ENCODE data around the gene PILRA.
"Not testable (repeated sequence)": the region's sequence is repeated elsewhere in the genome, so short reads cannot be mapped to it uniquely, and the experiment has no call there.

Gene PILRA

GRCh38 chr7:100376066-100376465, 2.8 kb downstream of the PILRA start:
- DNase-seq (ENCODE audit: low read depth in 2 of 2, low spot score in 1 of 2) = no peak

- no peak for DNase-seq (ENCODE audit: low read depth in 2 of 2, low spot score in 1 of 2)
Observed at GRCh38 chr7:100378114-100378755, 4.9 kb downstream of the PILRA start.

GRCh38 chr7:100380196-100380595, 6.9 kb downstream of the PILRA start:
- DNase-seq (ENCODE audit: low read depth in 2 of 2, low spot score in 1 of 2) = no peak

- DNase-seq (ENCODE audit: low read depth in 2 of 2, low spot score in 1 of 2) = not testable (repeated sequence)
Observed at GRCh38 chr7:100381531-100382233, 8.4 kb downstream of the PILRA start.

GRCh38 chr7:100382234-100382853, 9.1 kb downstream of the PILRA start:
- not testable (repeated sequence) for DNase-seq (ENCODE audit: low read depth in 2 of 2, low spot score in 1 of 2)

- DNase-seq (ENCODE audit: low read depth in 2 of 2, low spot score in 1 of 2) = no peak
Observed at GRCh38 chr7:100384628-100385294, 11.5 kb downstream of the PILRA start.

GRCh38 chr7:100386940-100387339, 13.7 kb downstream of the PILRA start:
- no peak for DNase-seq (ENCODE audit: low read depth in 2 of 2, low spot score in 1 of 2)

- DNase-seq (ENCODE audit: low read depth in 2 of 2, low spot score in 1 of 2) = no peak
Observed at GRCh38 chr7:100387695-100388094, 14.4 kb downstream of the PILRA start.

GRCh38 chr7:100389437-100390088, 16.3 kb downstream of the PILRA start:
- no peak for DNase-seq (ENCODE audit: low read depth in 2 of 2, low spot score in 1 of 2)

GRCh38 chr7:100390286-100391009, 17.2 kb downstream of the PILRA start:
- no peak for DNase-seq (ENCODE audit: low read depth in 2 of 2, low spot score in 1 of 2)

- DNase-seq (ENCODE audit: low read depth in 2 of 2, low spot score in 1 of 2) = no peak
Observed at GRCh38 chr7:100393233-100393905, 20.1 kb downstream of the PILRA start.

GRCh38 chr7:100394077-100394476, 20.8 kb downstream of the PILRA start:
- no peak for DNase-seq (ENCODE audit: low read depth in 2 of 2, low spot score in 1 of 2)

GRCh38 chr7:100396421-100396982, 23.2 kb downstream of the PILRA start:
- no peak for DNase-seq (ENCODE audit: low read depth in 2 of 2, low spot score in 1 of 2)

GRCh38 chr7:100397315-100398081, 24.2 kb downstream of the PILRA start:
- no peak for DNase-seq (ENCODE audit: low read depth in 2 of 2, low spot score in 1 of 2)

GRCh38 chr7:100398239-100398638, 25.0 kb downstream of the PILRA start:
- DNase-seq (ENCODE audit: low read depth in 2 of 2, low spot score in 1 of 2) = no peak

- DNase-seq (ENCODE audit: low read depth in 2 of 2, low spot score in 1 of 2) = no peak
Observed at GRCh38 chr7:100400041-100400440, 26.8 kb downstream of the PILRA start.

- DNase-seq (ENCODE audit: low read depth in 2 of 2, low spot score in 1 of 2) = no peak
Observed at GRCh38 chr7:100400656-100401055, 27.4 kb downstream of the PILRA start.

- DNase-seq (ENCODE audit: low read depth in 2 of 2, low spot score in 1 of 2) = no peak
Observed at GRCh38 chr7:100401811-100402210, 28.5 kb downstream of the PILRA start.

GRCh38 chr7:100402241-100402640, 29.0 kb downstream of the PILRA start:
- no peak for DNase-seq (ENCODE audit: low read depth in 2 of 2, low spot score in 1 of 2)

Data from stimulated activated CD8-positive, alpha-beta memory T cell treated with anti-CD3 and anti-CD28 coated beads, Interleukin-4, amount 100 ng/mL, for 1 hour (primary cell).